Neutrophil (primary cell): Measurements from ENCODE around the gene GREM2.

ENCODE experiments used
- H3K27ac ChIP-seq: fragments of 200-600 bp; sonication (generic); 2 replicates; pipeline ENCODE4 v1.5.1; 2016; ENCODE audit warnings: mild to moderate bottlenecking, moderate library complexity
- H3K27me3 ChIP-seq: fragments of 200-600 bp; sonication (generic); 2 replicates; pipeline ENCODE4 v1.6.0; 2016; ENCODE audit warnings: mild to moderate bottlenecking
- H3K36me3 ChIP-seq: fragments of 200-600 bp; sonication (generic); 2 replicates; pipeline ENCODE4 v1.5.1; 2017
- H3K4me1 ChIP-seq, 2 experiments: fragments of 200-600 bp in 1 of 2; sonication (generic) in 1 of 2; 1 replicate in 1 of 2; 2 replicates in 1 of 2; pipeline versions ENCODE4 v1.5.1 to v1.6.1; 2013 to 2016; ENCODE audit warnings: low read depth in 1 of 2, low read length in 1 of 2, mild to moderate bottlenecking in 1 of 2, moderate library complexity in 1 of 2; ENCODE audit not compliant: control insufficient read depth in 1 of 2, insufficient read depth in 1 of 2
- H3K4me3 ChIP-seq, 2 experiments: fragments of 200-600 bp in 1 of 2; sonication (generic) in 1 of 2; 1 replicate in 1 of 2; 2 replicates in 1 of 2; pipeline ENCODE4 v1.5.1; 2013 to 2016; ENCODE audit warnings: low read depth in 1 of 2, low read length in 1 of 2, mild to moderate bottlenecking in 1 of 2, moderate library complexity in 1 of 2
- H3K9me3 ChIP-seq: fragments of 200-600 bp; sonication (generic); 2 replicates; pipeline ENCODE4 v1.5.1; 2016
- CTCF ChIP-seq: fragments of 200-600 bp; sonication (generic); IDR thresholded peaks from 2 replicates; pipeline ENCODE4 v1.5.1; 2016; ENCODE audit warnings: antibody characterized with exemption

GREM2 gene

GRCh38 chr1:240441669-240442068 is 170.3 kb downstream of the GREM2 start:
- no peak overlapping the region for H3K4me3 ChIP-seq
- no peaks in the 10 kb centered on the region for H3K4me1 ChIP-seq
- H3K27me3 ChIP-seq, result no peaks in the 10 kb centered on the region
- H3K9me3 ChIP-seq, result no peaks in the 10 kb centered on the region
- H3K27ac ChIP-seq, result no peak overlapping the region
- TF ChIP-seq CTCF, result no peak
- H3K36me3 ChIP-seq, result no peaks in the 10 kb centered on the region
